GM19238 (cell line): ENCODE results near the gene FAM174B.
"Not testable (repeated sequence)": the region's sequence is repeated elsewhere in the genome, so short reads cannot be mapped to it uniquely, and the experiment has no call there.

Experiments used
- DNase-seq: peaks from one replicate; pipeline ENCODE4 v3.0.0; 2011; ENCODE audit warnings: low spot score; ENCODE audit not compliant: insufficient read length

Gene FAM174B

GRCh38 chr15:92619145-92620101, 36.2 kb downstream of the FAM174B start:
- no peak for DNase-seq

- no peak for DNase-seq
Measured at GRCh38 chr15:92617549-92618520, 37.7 kb downstream of the FAM174B start.

GRCh38 chr15:92616621-92617548, 38.7 kb downstream of the FAM174B start:
- no peak for DNase-seq

GRCh38 chr15:92614791-92615785, 40.5 kb downstream of the FAM174B start:
- no peak for DNase-seq

- DNase-seq: no peak
Measured at GRCh38 chr15:92614301-92614700, 41.3 kb downstream of the FAM174B start.

- no peak for DNase-seq
Measured at GRCh38 chr15:92613841-92614240, 41.7 kb downstream of the FAM174B start.

- no peak for DNase-seq
Measured at GRCh38 chr15:92612891-92613290, 42.7 kb downstream of the FAM174B start.

- no peak for DNase-seq
Measured at GRCh38 chr15:92611995-92612745, 43.4 kb downstream of the FAM174B start.

GRCh38 chr15:92611150-92611549, 44.4 kb downstream of the FAM174B start:
- DNase-seq: no peak

GRCh38 chr15:92610101-92610520, 45.5 kb downstream of the FAM174B start:
- no peak for DNase-seq

- DNase-seq: no peak
Measured at GRCh38 chr15:92608866-92609700, 46.5 kb downstream of the FAM174B start.

- not testable (repeated sequence) for DNase-seq
Measured at GRCh38 chr15:92606836-92607150, 48.8 kb downstream of the FAM174B start.

- no peak for DNase-seq
Measured at GRCh38 chr15:92606126-92606835, 49.3 kb downstream of the FAM174B start.

- DNase-seq: no peak
Measured at GRCh38 chr15:92605225-92605944, 50.2 kb downstream of the FAM174B start.

GRCh38 chr15:92603743-92604470, 51.7 kb downstream of the FAM174B start:
- DNase-seq: no peak

GRCh38 chr15:92603278-92603677, 52.3 kb downstream of the FAM174B start:
- no peak for DNase-seq
